Esophagus mucosa (tissue), 1 donor: Measurements from ENCODE around the gene KCNIP3. TPM values are rescaled to one million over a fixed set of nuclear protein-coding genes. Genes with fewer than 3 reads are reported as not detected.
A peak's percentile ranks its signal among the peaks of the same experiment; 100 is the strongest.

Experiments
- ATAC-seq: fragments of 200-7000 bp; cut with Tn5 transposase; one replicate; pipeline ENCODE4 v1.9.1; 2020
- total RNA-seq: library from RNA; stranded (reverse); gene quantifications from one replicate; pipeline ENCODE4 v1.2.4, GENCODE V29; 2023
- donor health status: DM: yes; HTN: yes; CAD: no.

Gene KCNIP3
- total RNA-seq, 1 donor from 2014 or later, result 0.96 TPM

DNA sequence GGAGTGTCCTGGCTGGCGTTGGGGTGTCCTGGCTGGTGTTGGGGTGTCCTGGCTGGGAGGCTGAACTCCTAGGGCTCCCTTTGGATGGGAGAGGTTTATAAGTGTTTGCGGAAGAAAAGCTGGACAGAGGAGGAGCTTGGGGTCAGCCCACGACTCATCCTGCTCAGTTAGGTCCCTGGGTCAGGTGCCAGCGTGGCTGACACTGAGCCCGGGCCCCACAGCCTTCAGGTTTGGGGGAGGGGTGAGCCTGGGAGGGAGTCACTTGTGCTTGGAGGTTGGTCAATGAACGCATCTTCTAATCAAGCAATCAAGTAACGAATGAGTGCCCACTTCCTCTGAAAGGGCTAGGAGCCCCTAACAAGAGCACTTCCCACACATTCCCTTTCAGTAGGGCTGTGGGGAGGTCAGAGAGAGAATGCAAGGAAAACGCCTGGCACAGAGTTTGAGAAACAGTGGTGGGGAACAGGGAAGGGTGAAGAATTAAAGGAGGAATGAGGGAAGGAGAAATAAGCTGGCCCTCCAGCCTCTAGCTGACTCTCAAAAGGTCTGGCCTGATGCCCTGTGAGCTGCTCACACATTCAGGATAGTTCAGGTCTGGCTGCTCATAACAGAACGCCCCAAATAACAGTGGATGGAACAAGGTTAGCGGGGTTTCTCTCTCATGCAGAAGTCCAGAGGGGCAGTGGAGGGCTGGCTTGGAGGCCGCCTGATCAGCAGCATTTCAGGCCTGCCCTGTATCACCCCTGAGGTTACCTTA, 670 bp downstream of the KCNIP3 start:
- ATAC-seq, result no peak

DNA sequence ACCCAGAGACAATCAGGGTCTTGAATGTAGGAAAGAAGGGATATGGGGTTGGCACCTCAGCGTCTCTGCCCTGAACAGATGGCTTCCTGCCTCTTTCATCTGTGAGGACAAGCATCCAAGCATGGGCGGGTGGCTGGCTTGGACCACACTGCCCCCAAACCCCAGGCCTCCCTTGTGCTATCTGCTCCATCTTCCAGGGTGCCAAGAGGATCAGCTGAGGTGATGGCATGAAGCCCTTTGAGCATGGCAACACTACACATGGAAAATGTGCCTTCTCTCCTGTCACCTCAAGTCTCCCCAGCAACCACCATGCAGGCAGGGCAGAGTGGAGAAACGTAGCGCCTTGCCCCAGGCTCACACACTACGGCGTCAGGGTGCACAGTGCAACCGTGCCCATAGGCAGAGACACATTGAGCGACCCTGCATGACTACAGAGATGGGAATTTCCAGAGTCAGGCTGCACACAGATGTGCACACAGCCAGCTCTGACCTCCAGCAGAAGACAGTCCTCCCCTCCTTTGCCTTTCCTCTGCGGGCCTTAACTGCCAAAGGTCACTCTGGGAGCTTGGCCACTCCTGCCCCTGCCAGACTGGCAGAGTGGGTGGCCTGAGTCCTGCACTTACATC, 1.5 kb downstream of the KCNIP3 start:
- no peak for ATAC-seq

DNA sequence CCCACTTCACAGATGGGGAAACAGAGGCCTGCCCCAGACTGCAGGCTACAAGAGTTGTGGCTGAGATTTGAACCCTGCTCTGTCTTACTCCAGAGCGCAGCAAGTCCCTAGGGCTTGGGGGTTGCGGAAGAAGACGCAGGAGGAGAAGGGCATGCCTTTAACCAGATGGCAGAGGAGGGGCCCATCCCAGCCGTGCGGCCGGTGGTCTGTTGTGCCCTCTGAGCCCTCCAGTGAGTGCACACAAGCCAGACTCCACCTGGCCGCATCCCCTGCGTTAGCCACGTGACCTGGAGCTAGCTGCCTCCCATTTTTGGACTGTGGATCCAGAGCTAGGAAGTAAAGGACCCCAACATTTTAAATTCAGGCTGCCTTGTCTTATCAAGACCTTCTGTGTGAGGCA, 2.8 kb downstream of the KCNIP3 start:
- no peak for ATAC-seq

DNA sequence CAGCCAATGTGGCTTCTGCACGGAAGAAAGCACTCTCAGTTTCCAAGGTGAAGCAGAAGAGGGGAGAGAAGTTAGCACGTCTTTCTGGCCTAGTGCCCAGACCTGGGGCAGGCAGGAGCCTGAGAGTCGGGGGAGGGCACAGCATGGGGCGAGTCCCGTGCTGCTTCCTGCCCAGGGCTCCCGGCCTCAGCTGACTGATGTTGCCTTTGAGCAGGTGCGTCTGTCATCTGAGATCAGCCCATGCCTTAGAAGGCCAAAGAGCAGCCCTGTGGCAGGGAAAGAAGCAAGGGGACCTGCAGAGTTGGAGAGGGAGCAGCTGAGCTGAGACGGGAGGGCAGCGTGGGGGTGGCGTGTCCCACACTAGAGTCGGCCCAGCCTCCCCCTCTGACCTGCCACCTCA, 3.3 kb downstream of the KCNIP3 start:
- peak; percentile 19 for ATAC-seq

DNA sequence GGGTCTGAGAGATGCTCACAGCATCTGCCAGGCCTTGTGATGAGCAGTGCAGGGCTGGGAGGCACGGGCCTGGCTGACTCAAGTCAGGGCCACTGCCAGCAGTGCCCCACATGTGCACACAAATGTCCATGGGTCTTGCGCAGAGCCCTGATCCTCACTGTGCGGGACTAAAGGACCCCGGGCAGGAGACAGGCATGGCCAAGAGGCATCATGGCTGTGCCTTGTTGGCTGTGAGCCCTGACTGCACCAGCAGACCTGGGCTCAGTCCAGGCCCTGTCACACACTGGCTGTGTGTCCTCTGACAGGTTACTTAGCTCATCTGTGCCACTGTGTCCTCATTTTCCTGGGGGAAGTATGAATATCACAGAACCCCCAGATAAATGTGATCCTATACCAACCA, 4.0 kb downstream of the KCNIP3 start:
- ATAC-seq, result no peak

DNA sequence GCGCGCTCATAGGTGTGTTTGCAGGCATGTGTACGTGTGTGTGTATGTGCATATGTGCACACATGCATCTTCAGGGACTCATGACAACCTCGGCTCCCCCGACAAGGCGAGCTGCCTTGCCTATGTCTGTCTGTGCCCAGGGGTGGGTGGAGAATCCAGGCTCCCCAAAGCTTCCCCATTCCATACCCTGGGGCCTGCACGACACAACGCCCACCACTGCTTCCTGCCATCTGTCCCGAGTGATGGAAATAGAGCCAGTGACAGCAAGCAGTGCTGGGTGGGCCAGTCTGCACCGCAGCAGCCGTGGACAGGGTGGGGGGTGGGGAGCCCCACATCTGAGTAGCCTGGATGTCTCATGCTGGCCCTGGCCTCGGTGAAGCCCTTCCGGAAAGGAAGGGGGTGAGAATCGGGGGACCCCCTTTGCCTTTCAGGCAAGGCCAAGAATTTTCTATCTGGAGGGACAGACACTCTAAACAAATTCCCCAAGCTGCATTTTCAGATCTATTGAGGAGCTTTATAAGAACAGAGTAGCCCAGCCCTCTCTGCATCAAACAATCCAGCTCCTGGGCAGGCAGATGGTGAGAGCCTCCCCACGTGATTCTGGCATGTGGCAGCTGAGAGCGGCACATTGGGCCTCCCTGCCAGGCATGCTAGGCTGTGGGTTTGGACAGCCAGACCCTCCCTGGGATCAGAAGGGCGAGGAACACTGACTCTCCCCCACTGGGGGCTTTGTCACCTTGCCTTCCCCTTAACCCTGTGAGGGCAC, 4.9 kb downstream of the KCNIP3 start:
- ATAC-seq, result no peak

DNA sequence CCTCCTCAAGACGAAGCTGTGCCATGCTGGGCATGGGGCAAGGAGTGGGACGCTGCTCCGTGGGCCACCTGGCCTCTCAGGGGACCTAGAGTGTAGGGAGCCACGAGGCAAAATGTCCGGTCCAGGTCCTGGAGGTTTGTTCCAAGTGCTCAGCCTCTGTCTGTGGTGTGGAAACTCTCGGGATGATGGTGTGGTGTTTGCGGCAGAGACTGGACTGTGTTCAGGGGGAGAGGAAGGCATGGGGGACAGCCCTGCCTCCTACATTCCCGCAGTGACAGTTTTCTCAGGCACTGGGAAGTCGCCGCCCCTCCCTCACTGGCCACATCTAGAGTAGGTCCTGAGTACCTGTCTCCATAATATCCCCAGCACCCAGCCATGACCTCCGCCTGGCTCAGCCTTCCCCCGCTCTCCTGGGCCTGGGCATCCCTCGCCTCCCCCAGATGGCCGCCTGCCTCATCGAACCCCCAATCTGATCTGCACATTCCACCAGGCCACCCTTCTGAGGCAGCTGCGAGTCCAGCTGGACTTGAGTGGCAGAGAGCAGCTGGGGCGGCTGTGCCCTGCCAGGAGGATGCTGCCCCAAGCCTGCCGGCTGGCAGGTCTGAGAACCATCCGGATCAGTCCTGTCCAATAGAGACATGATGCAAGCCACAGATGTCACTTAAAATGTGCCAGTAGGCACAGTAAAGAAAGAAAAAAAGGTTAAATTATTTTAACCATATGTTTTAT, 6.2 kb downstream of the KCNIP3 start:
- ATAC-seq, result no peak

DNA sequence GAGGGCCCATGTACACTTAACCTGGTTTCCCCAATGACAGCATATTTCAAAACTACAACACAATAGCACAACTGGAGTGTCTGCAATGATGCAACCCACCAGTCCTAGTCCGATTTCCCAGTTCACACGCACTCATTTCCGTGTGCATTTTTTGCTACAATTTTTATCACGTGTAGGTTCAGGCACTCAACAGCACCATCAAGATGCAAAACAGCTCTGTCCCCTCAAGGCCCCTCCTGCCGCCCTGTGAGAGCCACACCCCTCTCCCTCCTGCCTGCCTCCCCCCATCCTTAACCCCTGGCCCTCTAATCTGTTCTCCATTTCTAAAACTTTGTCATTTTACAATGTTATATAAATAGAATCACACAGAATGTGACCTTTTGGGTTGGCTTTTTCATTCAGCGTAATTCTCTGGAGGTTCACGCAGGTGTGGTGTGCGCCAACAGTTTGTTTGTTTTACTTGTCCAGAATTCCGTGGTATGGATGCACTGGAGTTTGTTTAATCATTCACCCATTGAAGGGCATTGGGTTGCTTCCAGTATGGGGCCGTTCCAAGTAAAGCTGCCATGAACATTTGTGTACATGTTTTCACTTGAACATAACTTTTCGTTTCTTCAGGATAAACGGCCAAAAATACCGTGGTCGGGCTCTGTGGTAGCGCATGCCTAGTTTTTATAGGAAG, 8.4 kb downstream of the KCNIP3 start:
- no peak for ATAC-seq

DNA sequence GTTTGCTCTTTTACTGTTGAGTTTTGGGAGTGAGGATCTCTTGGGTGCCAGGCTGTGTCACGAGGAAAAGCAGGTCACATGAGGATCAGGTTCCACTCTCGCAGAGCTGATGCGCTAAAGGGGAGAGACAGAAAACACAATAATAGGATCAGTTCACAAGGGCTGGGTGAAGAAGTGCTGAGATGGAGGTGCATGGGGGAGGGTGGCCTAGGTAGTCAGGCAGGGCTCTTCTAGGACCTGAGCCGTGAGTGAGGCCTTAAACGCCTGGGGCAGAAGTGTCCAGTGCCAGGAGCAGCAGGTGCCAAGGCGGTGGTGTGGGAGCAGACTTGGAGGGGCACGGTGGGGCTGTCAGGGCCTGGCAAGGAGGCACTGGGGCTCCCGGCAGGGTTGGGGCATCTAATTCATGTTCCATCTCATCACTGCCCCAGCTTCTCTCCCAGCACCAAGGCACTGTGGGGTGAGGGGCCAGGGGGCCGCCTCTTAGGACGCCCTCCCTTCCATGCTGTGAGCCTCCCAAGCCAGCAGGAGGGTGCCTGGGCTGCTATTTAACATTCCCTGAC, 9.3 kb downstream of the KCNIP3 start:
- no peak for ATAC-seq

DNA sequence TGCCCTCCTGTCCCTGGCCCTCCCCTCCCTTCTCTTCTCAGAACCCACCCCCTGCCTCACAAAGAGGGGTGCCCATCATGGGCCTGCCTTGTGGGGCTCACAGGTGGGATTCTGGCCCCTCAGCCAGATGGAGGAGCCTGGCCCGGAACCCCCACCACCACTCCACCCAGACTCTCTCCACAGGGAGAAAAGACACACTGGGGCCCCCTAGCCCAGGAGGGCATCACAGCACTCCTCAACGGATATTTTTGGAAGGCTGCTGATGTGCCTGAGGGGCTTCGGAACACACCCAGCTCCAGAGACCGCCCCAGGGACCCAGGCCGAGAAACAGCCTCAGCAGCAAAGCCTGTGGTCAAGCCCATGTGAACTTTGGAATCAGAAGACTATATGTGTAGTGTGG, 9.9 kb downstream of the KCNIP3 start:
- no peak for ATAC-seq

DNA sequence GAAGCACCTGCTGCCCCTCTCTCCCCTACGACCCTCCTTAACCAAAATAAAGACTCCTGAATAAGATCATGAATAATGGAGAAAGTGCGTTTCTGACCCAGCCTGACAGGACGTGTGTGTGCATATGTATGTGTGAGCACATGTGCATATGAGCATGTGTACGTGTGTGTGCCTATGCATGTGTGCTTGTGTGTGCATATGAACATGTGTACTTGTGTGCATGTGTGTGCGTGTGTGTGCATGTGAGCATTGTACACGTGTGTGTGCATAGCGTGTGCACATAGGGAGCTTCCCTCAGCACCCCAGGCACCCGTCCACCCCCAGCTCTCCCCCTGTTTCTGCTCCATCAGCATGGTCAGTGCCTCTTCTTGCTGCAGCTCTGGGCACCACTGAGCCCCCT, 10.7 kb downstream of the KCNIP3 start:
- ATAC-seq, result no peak

DNA sequence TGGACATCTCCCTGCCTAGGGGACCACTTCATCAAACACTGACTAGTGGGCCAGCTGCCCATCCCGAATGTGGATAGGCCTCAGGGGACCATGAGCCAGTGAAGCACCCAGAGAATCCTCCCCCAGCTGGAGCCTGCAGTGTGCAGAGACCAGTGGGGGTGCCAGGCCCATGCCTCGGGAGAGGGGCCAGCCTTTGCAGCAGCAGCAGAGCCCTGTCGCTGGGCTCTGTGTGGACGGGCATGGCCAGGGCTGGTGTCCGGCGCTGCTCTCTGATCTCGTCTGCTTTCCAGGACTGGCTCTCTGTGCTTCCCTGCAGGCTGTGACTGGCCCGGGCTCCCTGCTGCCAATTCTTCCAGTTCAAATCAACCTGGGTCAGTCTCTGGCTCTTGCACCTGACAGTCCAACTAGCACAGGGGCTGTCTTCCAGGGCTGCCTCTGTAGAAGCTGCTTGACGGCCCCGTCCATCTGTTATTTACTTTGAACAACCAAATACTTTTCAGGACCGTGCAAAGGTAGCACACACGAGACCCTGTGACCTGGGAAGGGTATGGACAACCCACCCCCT, 11.4 kb downstream of the KCNIP3 start:
- ATAC-seq, result no peak

DNA sequence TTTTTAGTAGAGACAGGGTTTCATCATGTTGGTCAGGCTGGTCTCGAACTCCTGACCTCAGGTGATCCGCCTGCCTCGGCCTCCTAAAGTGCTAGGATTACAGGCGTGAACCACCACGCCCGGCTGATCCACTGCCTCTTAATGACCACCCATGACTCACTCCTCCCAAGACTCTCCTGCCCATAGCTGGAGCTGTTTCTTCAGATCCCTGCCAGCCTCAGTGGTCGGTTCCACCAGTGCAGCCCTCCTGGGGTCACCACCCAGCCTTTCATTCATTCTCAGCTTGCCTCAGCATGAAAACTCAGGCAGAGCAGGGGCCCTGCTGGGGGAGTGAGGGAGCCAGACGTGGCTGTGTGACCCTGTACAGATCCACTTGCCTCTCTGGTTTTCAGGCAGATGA, 12.5 kb downstream of the KCNIP3 start:
- no peak for ATAC-seq

DNA sequence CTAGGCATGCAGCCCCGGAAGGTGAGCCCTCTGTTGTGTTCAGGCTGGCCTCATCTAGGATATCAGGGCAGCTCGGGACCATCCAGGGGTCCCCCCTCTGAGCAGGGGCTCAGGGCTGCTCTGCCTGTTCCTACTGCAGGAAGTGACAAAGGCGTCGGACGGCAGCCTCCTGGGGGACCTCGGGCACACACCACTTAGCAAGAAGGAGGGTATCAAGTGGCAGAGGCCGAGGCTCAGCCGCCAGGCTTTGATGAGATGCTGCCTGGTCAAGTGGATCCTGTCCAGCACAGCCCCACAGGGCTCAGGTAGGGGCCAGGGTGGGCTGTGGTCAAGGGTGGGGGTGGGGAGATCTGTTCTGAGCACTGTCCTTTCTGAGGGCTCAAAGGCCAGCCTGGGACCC, 13.1 kb downstream of the KCNIP3 start:
- ATAC-seq, result no peak

DNA sequence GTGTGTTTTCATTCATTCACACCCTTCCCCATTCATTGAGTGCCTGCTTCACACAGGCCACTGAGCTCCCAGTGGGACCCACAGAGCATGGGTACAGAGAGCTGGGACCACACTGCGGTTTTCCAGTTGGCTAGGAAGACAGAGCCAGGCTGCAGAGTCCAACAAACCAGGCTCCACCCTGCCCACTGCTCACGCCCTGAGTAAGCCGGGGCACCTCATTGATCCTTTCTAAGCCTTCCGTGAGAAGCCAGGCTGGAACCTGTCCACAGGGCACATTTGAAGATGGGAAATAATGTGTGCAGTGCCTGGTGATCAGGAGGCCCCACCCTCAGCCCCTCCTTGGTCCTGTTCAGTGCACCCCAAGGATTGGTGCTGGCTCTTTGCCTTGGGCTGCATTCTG, 13.5 kb downstream of the KCNIP3 start:
- peak; percentile 61 for ATAC-seq

DNA sequence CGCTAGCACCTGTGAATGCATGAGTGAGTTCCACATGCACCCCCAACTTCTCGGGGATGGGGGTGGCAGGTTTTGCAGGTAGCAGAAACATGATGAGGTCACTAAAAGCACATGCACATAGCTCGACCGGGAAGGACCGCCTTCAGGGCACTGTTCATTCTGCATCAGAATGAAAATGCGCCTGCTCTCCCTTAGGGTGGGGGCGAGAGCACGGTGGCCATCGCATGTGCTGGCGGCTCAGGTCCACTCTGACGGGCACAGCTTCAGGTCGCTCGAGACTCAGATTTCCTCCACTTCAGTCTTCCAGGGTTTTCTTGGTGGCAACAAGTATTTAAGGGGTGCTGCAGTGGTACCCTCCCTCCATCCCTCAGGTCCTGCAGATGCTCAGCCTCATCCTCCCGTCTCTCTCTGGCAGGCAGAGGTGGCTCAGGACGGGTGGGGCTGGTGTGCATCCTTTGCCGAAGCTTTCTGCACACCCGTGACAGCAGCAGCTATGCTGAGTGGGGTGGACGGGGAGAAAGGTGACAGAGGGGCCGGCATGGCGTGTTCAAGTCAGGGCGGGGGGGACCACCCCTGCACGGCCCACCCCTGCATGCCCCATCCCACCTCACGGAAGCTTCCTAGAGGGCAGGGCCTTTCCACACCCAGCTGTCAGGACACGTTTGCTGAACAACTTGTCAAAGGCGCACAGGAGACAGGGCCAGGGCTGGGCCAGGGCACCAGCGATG, 14.8 kb downstream of the KCNIP3 start:
- ATAC-seq, result no peak

DNA sequence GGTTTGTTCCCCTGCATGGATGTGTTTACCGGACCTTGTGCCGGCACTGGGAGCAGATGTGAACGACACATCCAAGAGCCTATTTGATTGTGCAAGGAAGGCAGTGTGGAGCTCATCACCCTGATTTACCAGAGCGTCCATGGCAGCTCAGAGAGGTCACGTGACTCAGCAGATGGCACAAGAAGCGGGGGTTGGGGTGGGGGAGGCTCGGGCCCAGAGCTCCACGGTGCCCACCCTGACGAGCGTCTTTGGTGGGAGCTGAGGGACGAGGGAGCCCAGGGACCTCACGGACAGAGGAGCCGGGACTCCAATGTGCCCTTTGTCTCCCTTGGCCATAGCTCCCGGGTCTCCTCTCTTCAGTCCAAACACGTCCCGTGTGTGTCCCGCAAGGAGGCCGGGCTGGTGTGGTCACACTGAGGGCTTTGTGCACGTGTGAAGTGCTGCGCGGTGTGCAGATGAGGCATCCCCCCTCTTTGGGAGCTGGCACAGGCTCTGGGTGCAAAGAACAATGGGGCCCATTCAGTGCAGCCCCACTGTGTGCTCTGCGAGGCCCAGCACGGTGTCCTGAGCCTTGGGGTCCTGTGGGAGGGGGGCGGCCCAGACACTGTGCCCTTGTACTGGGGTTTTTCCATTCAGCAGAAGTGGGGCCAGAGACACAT, 15.5 kb downstream of the KCNIP3 start:
- no peak for ATAC-seq

DNA sequence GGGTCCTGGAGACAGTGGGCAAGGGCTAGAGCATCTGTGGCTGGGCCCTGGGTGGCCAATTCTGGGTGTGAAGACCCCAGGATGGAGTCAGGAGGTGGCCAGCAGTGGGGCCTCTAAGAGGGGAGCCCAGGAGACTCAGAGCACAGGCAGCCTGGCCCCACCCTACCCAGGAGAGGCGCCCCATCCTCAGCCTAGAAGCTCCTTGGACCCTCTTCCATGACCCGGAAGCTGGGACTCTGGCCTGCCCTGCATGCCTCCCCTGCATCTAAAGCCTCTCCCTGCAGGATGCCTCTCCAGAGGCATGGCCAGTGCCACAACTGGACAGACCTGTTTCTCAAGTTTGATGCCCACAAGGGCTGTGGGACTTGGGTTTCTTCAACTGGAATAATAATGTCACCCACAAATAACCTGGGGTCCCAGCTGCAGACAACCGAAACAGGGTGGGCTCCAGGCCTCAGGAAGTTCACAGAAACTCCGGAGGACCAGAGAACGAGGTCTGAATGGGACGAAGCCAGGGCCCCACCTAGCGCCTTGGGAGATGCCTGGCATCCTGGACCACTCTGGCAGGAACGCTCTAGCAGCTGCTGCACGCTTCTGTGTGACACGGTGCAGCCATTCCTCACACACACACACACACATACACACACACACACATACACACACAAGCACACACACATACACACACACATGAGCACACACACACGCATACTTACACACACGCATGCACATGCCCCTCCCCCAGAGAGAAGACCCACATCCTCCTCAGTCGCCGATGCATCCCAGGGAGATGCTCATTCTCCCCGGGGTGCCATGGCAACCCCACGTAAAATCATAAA, 16.4 kb downstream of the KCNIP3 start:
- ATAC-seq, result no peak

DNA sequence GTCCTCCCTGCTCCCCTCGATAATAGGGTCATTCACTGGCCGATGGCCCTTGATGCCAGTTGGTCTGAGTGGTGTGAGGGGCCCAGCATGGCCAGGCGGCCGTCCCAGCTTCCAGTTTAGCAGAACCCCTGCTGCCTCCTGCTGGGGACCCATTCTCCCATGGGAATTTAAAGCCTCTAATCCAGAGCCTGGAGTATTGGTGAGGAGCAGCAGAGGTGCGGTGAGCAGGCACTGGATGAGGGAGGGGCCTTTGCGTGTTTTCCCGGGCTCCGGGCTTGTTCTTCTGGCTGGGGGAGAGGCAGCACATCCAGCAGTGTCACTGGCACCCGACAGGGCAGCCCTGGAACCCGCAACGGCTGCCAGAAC, 17.4 kb downstream of the KCNIP3 start:
- ATAC-seq, result no peak
